HFFc6 (cell line): ENCODE results near the gene TSPYL1. TPM values are rescaled to one million over a fixed set of nuclear protein-coding genes. Genes with fewer than 3 reads are reported as not detected.
"Not testable (repeated sequence)": the region's sequence is repeated elsewhere in the genome, so short reads cannot be mapped to it uniquely, and the experiment has no call there.

Experiments used
- DNase-seq: peaks from one replicate; pipeline ENCODE4 v3.0.0-alpha.2; 2018
- H3K27ac Mint-ChIP-seq: 2 replicates; pipeline ENCODE4 v1.8.0; 2020; ENCODE audit warnings: mild to moderate bottlenecking, mixed read lengths
- H3K27me3 Mint-ChIP-seq: 2 replicates; pipeline ENCODE4 v1.8.0; 2021; ENCODE audit warnings: mild to moderate bottlenecking, moderate library complexity, mixed read lengths; ENCODE audit not compliant: insufficient read depth
- H3K36me3 Mint-ChIP-seq: 2 replicates; pipeline ENCODE4 v1.8.0; 2021; ENCODE audit warnings: low read depth, mixed read lengths
- H3K4me1 Mint-ChIP-seq: 2 replicates; pipeline ENCODE4 v1.8.0; 2020; ENCODE audit warnings: low read depth, mixed read lengths
- H3K4me3 Mint-ChIP-seq: 2 replicates; pipeline ENCODE4 v1.8.0; 2020; ENCODE audit warnings: mild to moderate bottlenecking, moderate library complexity, mixed read lengths
- H3K9me3 Mint-ChIP-seq: 2 replicates; pipeline ENCODE4 v1.8.0; 2020; ENCODE audit warnings: mild to moderate bottlenecking, mixed read lengths
- CTCF ChIP-seq: fragments of 200-600 bp; sonication (generic); IDR thresholded peaks from 2 replicates; pipeline ENCODE4 v1.5.0; 2021; ENCODE audit warnings: antibody characterized with exemption, mild to moderate bottlenecking
- total RNA-seq, 6 experiments: library from RNA; stranded (reverse); fragmentation: NEBNext Ultra II Directional; extraction: Animal tissue kit (Norgen Biotek cat#: 25700); gene quantifications; 2 replicates in 1 of 6; 3 replicates in 5 of 6; pipeline ENCODE4 v1.2.3, GENCODE V29; 2021

Gene TSPYL1
- total RNA-seq, 6 experiments from 2014 or later, result 106 to 132 (median 114) TPM

- no peak overlapping the region for H3K4me3 Mint-ChIP-seq
- no peaks in the 10 kb centered on the region for H3K36me3 Mint-ChIP-seq
- peak; percentile 92 for TF ChIP-seq CTCF
- H3K27me3 Mint-ChIP-seq, result no peaks in the 10 kb centered on the region
- no peaks in the 10 kb centered on the region for H3K9me3 Mint-ChIP-seq
- H3K27ac Mint-ChIP-seq, result no peak overlapping the region
- peak; percentile 59 for DNase-seq
- no peaks in the 10 kb centered on the region for H3K4me1 Mint-ChIP-seq
Measured at GRCh38 chr6:116287689-116288282, 8.1 kb upstream of the TSPYL1 start.

DNA sequence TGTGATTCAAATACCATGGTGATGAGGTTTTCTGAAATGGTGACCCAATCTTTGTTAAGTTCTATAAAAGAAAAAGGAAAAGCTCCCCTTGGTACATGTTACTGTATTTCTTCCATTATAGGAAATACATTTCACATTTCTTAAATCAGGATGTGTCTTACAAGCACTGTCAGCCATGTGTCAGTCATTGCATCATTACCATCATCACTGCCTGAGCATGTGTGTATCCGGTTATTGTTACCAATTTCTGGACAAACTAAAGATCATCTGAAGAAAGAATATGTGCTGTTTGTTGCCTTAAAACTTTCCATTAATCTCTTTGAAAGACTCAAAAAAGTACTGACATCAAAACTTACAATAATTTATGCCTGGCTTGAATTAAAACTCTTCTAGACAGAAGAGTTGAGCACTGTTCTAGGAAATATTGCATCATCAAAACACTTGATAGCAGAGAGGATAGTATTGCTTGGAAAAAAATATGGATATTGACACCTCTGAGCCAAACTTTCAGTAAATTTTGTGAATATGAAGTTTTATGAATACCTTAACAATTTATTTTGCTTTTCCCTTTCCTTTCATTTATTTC lies 7.1 kb upstream of the TSPYL1 start:
- Mint-ChIP-seq H3K36me3 (no peaks in the 10 kb centered on the region), H3K27ac (no peak overlapping the region), H3K27me3 (no peaks in the 10 kb centered on the region), H3K4me1 (peaks cover 9% of the 10 kb centered on the region; the same call in 1 of the 2 replicates), H3K4me3 (no peak overlapping the region), H3K9me3 (no peaks in the 10 kb centered on the region)
- TF ChIP-seq CTCF, result no peak
- DNase-seq, result no peak

- H3K4me1 Mint-ChIP-seq, result peaks cover 26% of the 10 kb centered on the region
- not testable (repeated sequence) for H3K27ac Mint-ChIP-seq, H3K36me3 Mint-ChIP-seq, H3K4me3 Mint-ChIP-seq, H3K9me3 Mint-ChIP-seq, DNase-seq, H3K27me3 Mint-ChIP-seq
Measured at GRCh38 chr6:116284984-116285383, 5.3 kb upstream of the TSPYL1 start.

- H3K27ac Mint-ChIP-seq, result no peak overlapping the region
- no peak for TF ChIP-seq CTCF
- no peak for DNase-seq
- H3K4me1 Mint-ChIP-seq, result peaks cover 37% of the 10 kb centered on the region
- no peak overlapping the region for H3K4me3 Mint-ChIP-seq
- no peaks in the 10 kb centered on the region; the same call in 1 of the 2 replicates for H3K27me3 Mint-ChIP-seq
- H3K36me3 Mint-ChIP-seq, result peaks cover 16% of the 10 kb centered on the region
- no peaks in the 10 kb centered on the region for H3K9me3 Mint-ChIP-seq
Measured at GRCh38 chr6:116283191-116283590, 3.5 kb upstream of the TSPYL1 start.

- Mint-ChIP-seq H3K27me3 (peaks cover under 1% of the 10 kb centered on the region), H3K36me3 (peaks cover 21% of the 10 kb centered on the region), H3K4me3 (no peak overlapping the region), H3K9me3 (no peaks in the 10 kb centered on the region), H3K4me1 (peaks cover 42% of the 10 kb centered on the region), H3K27ac (no peak overlapping the region)
- DNase-seq, result no peak
- TF ChIP-seq CTCF, result no peak
Measured at GRCh38 chr6:116282698-116283097, 3.0 kb upstream of the TSPYL1 start.

DNA sequence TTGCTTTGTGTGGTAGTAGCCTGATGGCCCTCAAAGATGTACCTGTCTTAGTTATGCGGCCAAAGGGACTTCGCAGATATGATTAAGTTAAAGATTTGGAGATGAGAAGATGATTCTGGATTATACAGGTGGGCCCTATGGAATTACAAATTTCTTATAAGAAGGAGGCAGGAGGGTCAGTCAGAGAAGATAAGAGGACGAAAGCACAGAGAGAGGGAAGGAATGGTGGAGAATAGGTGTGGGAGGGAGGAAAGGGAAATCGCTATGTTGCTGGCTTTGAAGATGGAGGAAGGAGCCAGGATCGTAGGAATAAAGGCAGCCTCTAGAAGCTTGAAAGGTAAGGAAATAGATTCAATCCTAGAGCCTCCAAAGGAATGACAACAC lies 1.2 kb upstream of the TSPYL1 start:
- Mint-ChIP-seq H3K4me1 (peaks cover 60% of the 10 kb centered on the region), H3K27me3 (peaks cover 5% of the 10 kb centered on the region), H3K36me3 (peaks cover 39% of the 10 kb centered on the region), H3K27ac (peak overlapping the region; percentile 100), H3K4me3 (peak overlapping the region; percentile 94), H3K9me3 (peaks cover 3% of the 10 kb centered on the region; the same call in 1 of the 2 replicates)
- no peak for DNase-seq
- no peak for TF ChIP-seq CTCF
